Esophagus (tissue), 2 donors: ENCODE results near the gene ZDHHC8. TPM values are rescaled to one million over a fixed set of nuclear protein-coding genes. Genes with fewer than 3 reads are reported as not detected.

Experiments used
- H3K27ac ChIP-seq, 2 donors: one replicate each; pipeline ENCODE4 v1.5.1; 2013; ENCODE audit warnings: low read depth in 2 of 2, mild to moderate bottlenecking in 2 of 2, inconsistent platforms in 1 of 2, low read length in 1 of 2, moderate library complexity in 1 of 2
- H3K27me3 ChIP-seq, 2 donors: one replicate each; pipeline ENCODE4 v1.6.1; 2013; ENCODE audit warnings: low read length in 2 of 2, control low read depth in 1 of 2, mild to moderate bottlenecking in 1 of 2; ENCODE audit not compliant: insufficient read depth in 2 of 2, control insufficient read depth in 1 of 2
- H3K36me3 ChIP-seq, 2 donors: one replicate each; pipeline ENCODE4 v1.6.1; 2013; ENCODE audit warnings: low read length in 1 of 2; ENCODE audit not compliant: control insufficient read depth in 2 of 2, insufficient read depth in 2 of 2
- H3K4me1 ChIP-seq, 2 donors: one replicate each; pipeline ENCODE4 v1.6.1; 2013; ENCODE audit warnings: low read length in 1 of 2; ENCODE audit not compliant: control insufficient read depth in 2 of 2, insufficient read depth in 2 of 2
- H3K4me3 ChIP-seq, 2 donors: one replicate each; pipeline ENCODE4 v1.5.1; 2013; ENCODE audit warnings: low read length in 2 of 2, mild to moderate bottlenecking in 2 of 2, low read depth in 1 of 2, moderate library complexity in 1 of 2
- H3K9me3 ChIP-seq, 2 donors: one replicate each; pipeline ENCODE4 v1.6.1; 2013; ENCODE audit warnings: mild to moderate bottlenecking in 2 of 2, low read depth in 1 of 2, low read length in 1 of 2, moderate library complexity in 1 of 2; ENCODE audit not compliant: control insufficient read depth in 2 of 2, insufficient read depth in 1 of 2
- WGBS, 2 donors: extraction: QIAGEN DNeasy Blood & Tissue Kit; methylation state at CpG; one replicate each; pipeline ENCODE4 v1.1.7; 2013; 5-methylcytosine and 5-hydroxymethylcytosine counted together
- polyA plus RNA-seq, 2 donors: library from polyadenylated mRNA; stranded (reverse); fragments of 200-250 nt; gene quantifications; one replicate each; pipeline ENCODE4 v1.2.3, GENCODE V29; 2013
- donor health status: healthy with polysubstance abuse.
- donor health status: Bipolar disorder and iron deficiency.

Gene ZDHHC8
- polyA plus RNA-seq, 2 donors, result 21.3 to 33.6 TPM

GRCh38 chr22:20166703-20167102, 35.1 kb downstream of the ZDHHC8 start:
- no peaks in the 10 kb centered on the region for H3K9me3 ChIP-seq
- no peak overlapping the region for H3K4me3 ChIP-seq
- no peak overlapping the region for H3K27ac ChIP-seq
- no peaks in the 10 kb centered on the region for H3K4me1 ChIP-seq
- 87 to 89% methylated on average over 9 of the region's 9 CpGs for WGBS, 2 donors
- no peaks in the 10 kb centered on the region for H3K27me3 ChIP-seq
- H3K36me3 ChIP-seq, result no peaks in the 10 kb centered on the region

GRCh38 chr22:20167643-20168322, 36.2 kb downstream of the ZDHHC8 start:
- Histone ChIP-seq H3K27ac (no peak overlapping the region), H3K36me3 (no peaks in the 10 kb centered on the region), H3K4me3 (no peak overlapping the region), H3K9me3 (no peaks in the 10 kb centered on the region), H3K27me3 (no peaks in the 10 kb centered on the region), H3K4me1 (no peaks in the 10 kb centered on the region)
- 77 to 80% methylated on average over 19 of the region's 19 CpGs for WGBS, 2 donors

- Histone ChIP-seq H3K27ac (no peak overlapping the region), H3K4me3 (no peak overlapping the region)
- 80 to 81% methylated on average over 10 of the region's 10 CpGs for WGBS, 2 donors
Measured at GRCh38 chr22:20169253-20169822, 37.7 kb downstream of the ZDHHC8 start.

GRCh38 chr22:20170170-20170569, 38.6 kb downstream of the ZDHHC8 start:
- H3K4me3 ChIP-seq, result no peak overlapping the region
- H3K36me3 ChIP-seq, result no peaks in the 10 kb centered on the region
- no peak overlapping the region for H3K27ac ChIP-seq
- H3K27me3 ChIP-seq, result no peaks in the 10 kb centered on the region
- WGBS, 2 donors, result 88 to 89% methylated on average over 13 of the region's 13 CpGs
- no peaks in the 10 kb centered on the region for H3K9me3 ChIP-seq
- no peaks in the 10 kb centered on the region for H3K4me1 ChIP-seq

More at GRCh38 chr22:20169253-20169822, 37.7 kb downstream of the ZDHHC8 start:
- no peaks in the 10 kb centered on the region for H3K36me3 ChIP-seq
- no peaks in the 10 kb centered on the region for H3K4me1 ChIP-seq
- no peaks in the 10 kb centered on the region for H3K27me3 ChIP-seq
- no peaks in the 10 kb centered on the region for H3K9me3 ChIP-seq

GRCh38 chr22:20171288-20172140, 39.9 kb downstream of the ZDHHC8 start:
- Histone ChIP-seq H3K27me3 (no peaks in the 10 kb centered on the region), H3K27ac (no peak overlapping the region), H3K4me3 (no peak overlapping the region), H3K4me1 (no peaks in the 10 kb centered on the region), H3K36me3 (no peaks in the 10 kb centered on the region), H3K9me3 (no peaks in the 10 kb centered on the region)
- WGBS, 2 donors, result 83 to 87% methylated on average over 12 of the region's 12 CpGs

GRCh38 chr22:20172141-20172613, 40.6 kb downstream of the ZDHHC8 start:
- H3K36me3 ChIP-seq, result no peaks in the 10 kb centered on the region
- 82 to 91% methylated on average over 10 of the region's 10 CpGs for WGBS, 2 donors
- no peaks in the 10 kb centered on the region for H3K27me3 ChIP-seq

GRCh38 chr22:20173246-20173645, 41.6 kb downstream of the ZDHHC8 start:
- WGBS, 2 donors, result 84 to 88% methylated on average over 11 of the region's 11 CpGs
- no peaks in the 10 kb centered on the region for H3K36me3 ChIP-seq
- H3K4me1 ChIP-seq, result no peaks in the 10 kb centered on the region
- no peak overlapping the region for H3K4me3 ChIP-seq
- H3K9me3 ChIP-seq, result no peaks in the 10 kb centered on the region
- H3K27ac ChIP-seq, result no peak overlapping the region
- H3K27me3 ChIP-seq, result no peaks in the 10 kb centered on the region

More at GRCh38 chr22:20172141-20172613, 40.6 kb downstream of the ZDHHC8 start:
- Histone ChIP-seq H3K27ac (no peak overlapping the region), H3K9me3 (no peaks in the 10 kb centered on the region), H3K4me1 (no peaks in the 10 kb centered on the region), H3K4me3 (no peak overlapping the region)

GRCh38 chr22:20173772-20174171, 42.2 kb downstream of the ZDHHC8 start:
- 61 to 70% methylated on average over 10 of the region's 10 CpGs for WGBS, 2 donors

GRCh38 chr22:20174785-20175596, 43.4 kb downstream of the ZDHHC8 start:
- H3K4me1 ChIP-seq, result no peaks in the 10 kb centered on the region
- H3K4me3 ChIP-seq, result no peak overlapping the region
- no peaks in the 10 kb centered on the region for H3K36me3 ChIP-seq
- WGBS, 2 donors, result 74 to 76% methylated on average over 19 of the region's 19 CpGs
- no peak overlapping the region for H3K27ac ChIP-seq
- no peaks in the 10 kb centered on the region for H3K9me3 ChIP-seq
- H3K27me3 ChIP-seq, result no peaks in the 10 kb centered on the region

More at GRCh38 chr22:20173772-20174171, 42.2 kb downstream of the ZDHHC8 start:
- Histone ChIP-seq H3K27ac (no peak overlapping the region), H3K27me3 (no peaks in the 10 kb centered on the region), H3K4me1 (no peaks in the 10 kb centered on the region), H3K4me3 (no peak overlapping the region), H3K36me3 (no peaks in the 10 kb centered on the region), H3K9me3 (no peaks in the 10 kb centered on the region)
